Keratinocyte (primary cell): ENCODE results near the gene C22orf15.
"Not testable (repeated sequence)": the region's sequence is repeated elsewhere in the genome, so short reads cannot be mapped to it uniquely, and the experiment has no call there.

Source experiments
- CTCF ChIP-seq, 3 experiments: IDR thresholded peaks in 1 of 3; conservative IDR thresholded peaks in 1 of 3; optimal IDR thresholded peaks in 1 of 3; 2 replicates in 2 of 3; 3 replicates in 1 of 3; pipeline versions ENCODE3 to v1.5.1; 2011; ENCODE audit warnings: low read length in 3 of 3, mild to moderate bottlenecking in 3 of 3, moderate library complexity in 2 of 3, control low read depth in 1 of 3, inconsistent platforms in 1 of 3; ENCODE audit not compliant: insufficient read depth in 2 of 3; ENCODE audit errors: extremely low read depth in 1 of 3
- EZH2 ChIP-seq: IDR thresholded peaks from one replicate; pipeline ENCODE4 v1.6.1; 2012; ENCODE audit warnings: inconsistent platforms, mild to moderate bottlenecking, low read length, moderate library complexity

- TF ChIP-seq EZH2; CTCF (optimal IDR thresholded peaks at IDR 0.05 in 1 of 3, IDR thresholded peaks at IDR 0.05 in 1 of 3, conservative IDR thresholded peaks at IDR 0.05 in 1 of 3; ENCODE audit: extremely low read depth in 1 of 3, insufficient read depth in 2 of 3, low read length in 3 of 3): not testable (repeated sequence)
Observed at GRCh38 chr22:23728108-23728507, 34.7 kb upstream of the C22orf15 start.
